BE2C (cell line): ENCODE measurements around the gene SLC9A1.

Experiments
- DNase-seq: peaks from one replicate; pipeline ENCODE4 v3.0.0-alpha.2; 2020
- H3K27me3 ChIP-seq: fragments of 250-450 bp; sonication (Bioruptor Pico); 2 replicates; pipeline ENCODE4 v1.5.1; 2020; ENCODE audit warnings: mild to moderate bottlenecking
- H3K36me3 ChIP-seq: fragments of 250-450 bp; sonication (Bioruptor Pico); 2 replicates; pipeline ENCODE4 v1.5.1; 2020; ENCODE audit warnings: mild to moderate bottlenecking
- H3K4me1 ChIP-seq: fragments of 250-450 bp; sonication (Bioruptor Pico); 2 replicates; pipeline ENCODE4 v1.5.1; 2020
- H3K4me3 ChIP-seq: 2 replicates; pipeline ENCODE4 v1.5.1; 2011; ENCODE audit warnings: low read depth, low read length
- H3K9me3 ChIP-seq: fragments of 250-450 bp; sonication (Bioruptor Pico); 2 replicates; pipeline ENCODE4 v1.5.1; 2020
- TF ChIP-seq, protein P1 (sequence below): IDR thresholded peaks from 2 replicates; pipeline ENCODE4 v1.5.1; 2012; ENCODE audit warnings: mild to moderate bottlenecking, low read depth, low read length

Gene SLC9A1

DNA sequence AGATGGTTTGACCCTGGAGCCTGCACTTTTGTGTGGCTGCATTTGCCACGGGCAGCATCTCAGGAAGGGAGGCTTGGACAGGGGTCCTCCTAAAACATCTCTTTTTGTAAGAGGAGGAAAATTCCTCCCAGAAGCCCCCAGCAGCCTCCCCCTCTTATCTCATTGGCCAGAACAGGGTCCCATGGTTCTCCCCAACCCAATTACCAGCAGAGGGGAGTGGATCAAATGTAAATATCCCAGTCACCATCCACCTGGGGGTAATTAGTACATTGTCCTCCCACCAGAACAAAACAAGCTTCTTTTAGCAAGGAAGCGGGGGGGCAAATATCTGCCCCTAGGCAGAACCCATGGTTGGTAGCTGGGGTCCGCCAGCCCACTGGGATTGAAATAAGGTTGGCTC lies 97.5 kb downstream of the SLC9A1 start:
- Histone ChIP-seq H3K9me3 (no peaks in the 10 kb centered on the region), H3K4me3 (no peak overlapping the region), H3K36me3 (no peaks in the 10 kb centered on the region), H3K27me3 (no peaks in the 10 kb centered on the region), H3K4me1 (no peaks in the 10 kb centered on the region)
- TF ChIP-seq, protein P1, sequence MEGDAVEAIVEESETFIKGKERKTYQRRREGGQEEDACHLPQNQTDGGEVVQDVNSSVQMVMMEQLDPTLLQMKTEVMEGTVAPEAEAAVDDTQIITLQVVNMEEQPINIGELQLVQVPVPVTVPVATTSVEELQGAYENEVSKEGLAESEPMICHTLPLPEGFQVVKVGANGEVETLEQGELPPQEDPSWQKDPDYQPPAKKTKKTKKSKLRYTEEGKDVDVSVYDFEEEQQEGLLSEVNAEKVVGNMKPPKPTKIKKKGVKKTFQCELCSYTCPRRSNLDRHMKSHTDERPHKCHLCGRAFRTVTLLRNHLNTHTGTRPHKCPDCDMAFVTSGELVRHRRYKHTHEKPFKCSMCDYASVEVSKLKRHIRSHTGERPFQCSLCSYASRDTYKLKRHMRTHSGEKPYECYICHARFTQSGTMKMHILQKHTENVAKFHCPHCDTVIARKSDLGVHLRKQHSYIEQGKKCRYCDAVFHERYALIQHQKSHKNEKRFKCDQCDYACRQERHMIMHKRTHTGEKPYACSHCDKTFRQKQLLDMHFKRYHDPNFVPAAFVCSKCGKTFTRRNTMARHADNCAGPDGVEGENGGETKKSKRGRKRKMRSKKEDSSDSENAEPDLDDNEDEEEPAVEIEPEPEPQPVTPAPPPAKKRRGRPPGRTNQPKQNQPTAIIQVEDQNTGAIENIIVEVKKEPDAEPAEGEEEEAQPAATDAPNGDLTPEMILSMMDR = no peak
- DNase-seq = no peak

- H3K9me3 ChIP-seq = no peaks in the 10 kb centered on the region
- DNase-seq = no peak
- TF ChIP-seq, protein P1 = no peak
- H3K4me3 ChIP-seq = no peak overlapping the region
- H3K27me3 ChIP-seq = no peaks in the 10 kb centered on the region
- H3K4me1 ChIP-seq = no peaks in the 10 kb centered on the region
- no peaks in the 10 kb centered on the region for H3K36me3 ChIP-seq
Measured at GRCh38 chr1:27053977-27054753, 100.8 kb downstream of the SLC9A1 start.

DNA sequence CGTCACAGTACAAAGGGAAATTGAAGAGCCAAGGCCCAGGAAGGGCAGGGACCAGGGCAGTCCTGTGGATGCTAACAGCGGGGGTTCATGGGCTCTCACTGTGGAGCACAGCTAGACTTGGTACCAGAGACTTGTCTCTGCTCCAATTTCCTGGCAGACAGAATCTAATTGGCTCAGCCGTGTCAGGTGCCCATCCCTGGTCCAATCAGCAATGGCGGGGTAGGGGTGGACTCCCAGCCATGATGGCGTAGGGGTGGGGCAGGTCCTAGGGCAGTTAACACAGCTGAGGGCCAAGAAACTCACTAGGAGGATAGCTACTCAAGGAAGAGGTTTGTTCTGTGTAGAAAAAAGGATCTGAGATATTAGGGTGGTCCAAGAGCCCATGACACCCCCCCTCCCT lies 102.4 kb downstream of the SLC9A1 start:
- TF ChIP-seq, protein P1 = no peak

DNA sequence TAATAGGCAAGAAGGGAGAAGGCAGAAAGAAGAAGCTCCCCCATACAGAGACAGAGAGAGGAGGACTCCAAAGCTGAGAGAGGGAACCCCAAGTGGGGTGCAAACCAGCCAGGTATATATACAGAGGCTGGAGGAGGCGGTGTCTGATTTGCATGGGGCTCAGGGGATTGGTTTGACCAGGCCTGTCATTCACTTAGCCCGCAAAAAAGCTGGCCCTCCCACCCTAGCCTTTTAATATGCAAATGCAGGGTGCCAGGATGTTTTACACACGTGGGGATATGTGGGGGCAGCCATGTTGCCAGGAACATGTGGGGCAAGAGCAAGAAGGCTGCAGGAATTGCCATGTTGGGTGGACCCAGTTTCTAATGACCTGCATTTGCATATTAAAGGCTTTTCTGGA lies 105.3 kb downstream of the SLC9A1 start:
- peak; percentile 28 for DNase-seq
- Histone ChIP-seq H3K36me3 (no peaks in the 10 kb centered on the region), H3K9me3 (no peaks in the 10 kb centered on the region), H3K4me3 (no peak overlapping the region), H3K27me3 (no peaks in the 10 kb centered on the region), H3K4me1 (no peaks in the 10 kb centered on the region)
- TF ChIP-seq, protein P1 = no peak

More for the DNA sequence above, 102.4 kb downstream of the SLC9A1 start:
- DNase-seq = no peak
- Histone ChIP-seq H3K36me3 (no peaks in the 10 kb centered on the region), H3K27me3 (no peaks in the 10 kb centered on the region), H3K4me1 (no peaks in the 10 kb centered on the region), H3K9me3 (no peaks in the 10 kb centered on the region), H3K4me3 (no peak overlapping the region)

GRCh38 chr1:27049100-27049499 lies 105.8 kb downstream of the SLC9A1 start:
- DNase-seq = no peak
- Histone ChIP-seq H3K4me1 (no peaks in the 10 kb centered on the region), H3K9me3 (no peaks in the 10 kb centered on the region), H3K4me3 (no peak overlapping the region), H3K27me3 (no peaks in the 10 kb centered on the region), H3K36me3 (no peaks in the 10 kb centered on the region)
- TF ChIP-seq, protein P1 = no peak
